HG03457 (cell line): Measurements from ENCODE around the gene FAR2.
"Not testable (repeated sequence)": the region's sequence is repeated elsewhere in the genome, so short reads cannot be mapped to it uniquely, and the experiment has no call there.

ENCODE experiments used
- ATAC-seq: cut with Tn5 transposase; IDR thresholded peaks from one replicate; pipeline ENCODE4 v1.9.1; 2021; ENCODE audit warnings: moderate number of reproducible peaks; ENCODE audit not compliant: unreplicated experiment

The FAR2 gene

GRCh38 chr12:29152223-29152868, 3.3 kb downstream of the FAR2 start:
- peak; percentile 89 for ATAC-seq

GRCh38 chr12:29152981-29153630, 4.0 kb downstream of the FAR2 start:
- ATAC-seq: no peak

GRCh38 chr12:29155079-29155478, 6.0 kb downstream of the FAR2 start:
- ATAC-seq: no peak

GRCh38 chr12:29157486-29157946, 8.4 kb downstream of the FAR2 start:
- ATAC-seq: no peak

GRCh38 chr12:29158115-29158763, 9.2 kb downstream of the FAR2 start:
- no peak for ATAC-seq

GRCh38 chr12:29159661-29160060, 10.6 kb downstream of the FAR2 start:
- ATAC-seq: no peak

- no peak for ATAC-seq
Observed at GRCh38 chr12:29160230-29160629, 11.2 kb downstream of the FAR2 start.

GRCh38 chr12:29163146-29163545, 14.1 kb downstream of the FAR2 start:
- no peak for ATAC-seq

GRCh38 chr12:29164477-29165393, 15.7 kb downstream of the FAR2 start:
- peak; percentile 100 for ATAC-seq

- ATAC-seq: no peak
Observed at GRCh38 chr12:29167445-29167844, 18.4 kb downstream of the FAR2 start.

- no peak for ATAC-seq
Observed at GRCh38 chr12:29167988-29168387, 18.9 kb downstream of the FAR2 start.

- not testable (repeated sequence) for ATAC-seq
Observed at GRCh38 chr12:29169978-29170377, 20.9 kb downstream of the FAR2 start.

GRCh38 chr12:29170478-29171084, 21.5 kb downstream of the FAR2 start:
- not testable (repeated sequence) for ATAC-seq

- no peak for ATAC-seq
Observed at GRCh38 chr12:29171421-29172258, 22.6 kb downstream of the FAR2 start.

- no peak for ATAC-seq
Observed at GRCh38 chr12:29176941-29177340, 27.9 kb downstream of the FAR2 start.

GRCh38 chr12:29182247-29182646, 33.2 kb downstream of the FAR2 start:
- ATAC-seq: not testable (repeated sequence)

GRCh38 chr12:29187756-29188155, 38.7 kb downstream of the FAR2 start:
- no peak for ATAC-seq

- ATAC-seq: no peak
Observed at GRCh38 chr12:29191267-29191850, 42.3 kb downstream of the FAR2 start.

- no peak for ATAC-seq
Observed at GRCh38 chr12:29198901-29199300, 49.8 kb downstream of the FAR2 start.
